Putamen (tissue), 1 donor: ENCODE data around the gene CYB5B.

Source experiments
- DNase-seq: peaks from one replicate; pipeline ENCODE4 v3.0.0-alpha.2; 2016; ENCODE audit warnings: low spot score

CYB5B gene

GRCh38 chr16:69485816-69486215 lies 61.4 kb downstream of the CYB5B start:
- DNase-seq = no peak

DNA sequence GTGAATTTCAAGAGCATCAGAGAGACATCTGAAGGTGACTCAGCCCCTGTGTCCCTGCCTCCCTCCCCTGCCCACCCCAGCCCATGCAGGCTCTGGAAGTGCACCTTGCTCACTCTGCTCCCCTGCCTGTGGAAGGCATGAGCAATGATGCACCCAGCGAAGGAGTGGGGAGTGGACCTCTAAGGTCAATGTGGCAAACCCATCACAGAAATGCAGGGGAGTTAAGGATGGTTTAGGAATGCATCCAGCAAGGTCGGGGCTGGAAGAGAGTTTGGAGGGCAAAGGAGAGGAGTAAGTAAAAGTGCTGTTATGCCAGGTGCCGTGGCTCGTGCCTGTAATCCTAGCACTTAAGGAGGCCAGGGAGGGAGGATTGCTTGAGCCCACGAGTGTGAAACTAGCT lies 61.9 kb downstream of the CYB5B start:
- no peak for DNase-seq

GRCh38 chr16:69486724-69487123 lies 62.3 kb downstream of the CYB5B start:
- DNase-seq = no peak

GRCh38 chr16:69490707-69491324 lies 66.4 kb downstream of the CYB5B start:
- no peak for DNase-seq

GRCh38 chr16:69494991-69495392 lies 70.6 kb downstream of the CYB5B start:
- DNase-seq = no peak

DNA sequence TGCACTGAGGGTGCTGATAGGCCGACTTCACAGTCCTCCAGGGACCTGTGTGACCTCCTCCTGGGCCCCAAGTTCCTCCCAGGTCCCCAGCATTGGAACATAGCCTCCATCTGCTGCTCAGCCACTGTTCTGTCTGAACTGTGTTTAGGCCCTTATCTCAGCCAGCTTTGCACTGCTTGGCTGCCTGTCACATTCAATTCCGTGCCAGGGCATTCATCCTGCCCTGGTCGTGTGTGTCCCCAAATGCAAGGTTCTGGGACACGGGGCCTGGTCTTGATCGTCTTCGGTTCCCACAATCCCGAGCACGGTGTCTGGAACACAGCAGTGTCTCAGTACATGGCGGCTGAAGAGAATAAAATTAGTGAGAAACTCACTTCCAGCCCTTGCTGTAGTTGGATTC lies 71.4 kb downstream of the CYB5B start:
- DNase-seq = no peak

DNA sequence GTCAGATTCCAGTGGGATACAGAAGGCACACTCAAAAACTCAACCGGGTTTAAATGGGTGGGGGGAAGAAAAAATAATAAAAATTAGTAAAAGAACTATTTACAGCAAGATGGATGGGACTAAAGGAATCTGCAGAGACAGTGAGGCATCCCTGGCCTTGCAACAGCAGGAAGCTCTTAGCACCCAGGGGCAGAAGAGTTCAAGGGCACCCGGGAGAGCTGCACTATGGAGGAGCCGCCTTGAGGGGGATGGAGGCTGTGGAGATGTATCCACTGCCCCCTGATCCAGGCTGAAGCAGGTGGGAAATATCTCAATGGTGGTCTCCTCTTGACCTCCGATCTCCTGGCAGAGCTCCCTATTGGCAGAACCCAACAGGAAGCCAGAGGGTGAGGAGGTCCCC lies 72.0 kb downstream of the CYB5B start:
- DNase-seq = no peak

- peak; percentile 44 for DNase-seq
Measured at GRCh38 chr16:69496896-69497295, 72.5 kb downstream of the CYB5B start.

DNA sequence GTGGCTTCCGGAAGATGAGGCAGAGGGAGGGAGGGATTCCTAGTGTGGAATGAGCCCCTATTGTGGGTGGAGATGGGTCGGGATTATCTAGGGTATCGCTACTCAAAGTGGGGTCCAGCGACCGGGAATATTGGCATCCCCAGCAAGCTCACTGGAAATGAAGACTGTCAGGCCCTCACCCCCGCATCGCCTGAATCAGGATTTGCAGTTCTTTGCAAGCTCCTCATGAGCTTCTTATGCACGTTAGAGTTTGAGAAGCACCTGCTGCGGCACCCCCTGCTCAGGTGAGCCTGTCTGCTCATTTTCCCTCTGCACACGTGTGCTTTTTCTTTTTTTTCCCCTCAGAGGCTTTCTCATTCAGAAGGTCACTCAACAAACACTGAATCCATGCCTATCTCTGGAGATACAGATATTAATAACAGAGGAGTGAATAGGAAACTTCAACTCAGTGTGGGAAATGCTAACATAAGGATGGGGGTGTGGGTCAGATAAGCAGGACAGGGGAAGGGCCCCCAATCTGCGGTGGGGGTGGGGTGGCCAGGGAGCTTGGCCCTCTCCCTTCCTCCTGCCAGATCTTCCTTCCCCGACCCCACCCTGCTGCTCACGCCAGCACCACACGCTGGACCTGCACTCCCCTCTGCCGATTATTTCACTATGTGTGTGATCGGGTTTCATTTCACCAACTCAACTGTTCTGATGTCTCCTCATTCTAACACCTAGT lies 73.6 kb downstream of the CYB5B start:
- DNase-seq = peak; percentile 7

GRCh38 chr16:69498926-69499325 lies 74.5 kb downstream of the CYB5B start:
- no peak for DNase-seq

DNA sequence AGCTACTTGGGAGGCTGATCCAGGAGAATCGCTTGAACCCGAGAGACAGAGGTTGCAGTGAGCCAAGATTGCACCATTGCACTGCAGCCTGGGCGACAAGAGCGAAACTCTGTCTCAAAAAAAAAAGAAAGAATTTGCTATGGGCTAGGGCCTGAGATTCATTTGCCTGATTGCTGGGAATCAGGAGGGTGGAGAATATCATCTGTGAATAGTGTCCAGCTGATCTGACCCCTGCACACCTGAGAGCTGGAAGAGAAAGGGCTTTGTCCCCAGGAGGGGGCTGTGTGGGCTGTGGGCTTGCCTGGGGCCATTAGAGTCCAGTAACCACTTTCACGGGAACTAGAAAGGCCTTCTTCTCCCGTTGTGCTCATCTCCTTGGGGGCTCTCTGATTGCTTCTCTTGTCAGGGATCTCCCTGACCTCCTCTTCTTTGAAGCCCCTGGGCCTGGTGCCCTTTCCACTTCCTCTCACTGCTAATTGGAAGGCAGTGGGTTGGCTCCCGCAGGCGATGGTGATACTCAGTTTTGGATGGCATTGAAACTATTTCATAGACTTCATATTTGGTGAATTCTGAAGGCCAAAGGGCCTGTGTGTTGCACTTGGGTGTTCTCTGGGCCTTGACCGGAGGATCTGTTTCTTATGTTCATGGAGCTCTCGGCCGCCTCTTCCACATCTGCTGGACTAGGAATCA lies 75.3 kb downstream of the CYB5B start:
- DNase-seq = no peak

DNA sequence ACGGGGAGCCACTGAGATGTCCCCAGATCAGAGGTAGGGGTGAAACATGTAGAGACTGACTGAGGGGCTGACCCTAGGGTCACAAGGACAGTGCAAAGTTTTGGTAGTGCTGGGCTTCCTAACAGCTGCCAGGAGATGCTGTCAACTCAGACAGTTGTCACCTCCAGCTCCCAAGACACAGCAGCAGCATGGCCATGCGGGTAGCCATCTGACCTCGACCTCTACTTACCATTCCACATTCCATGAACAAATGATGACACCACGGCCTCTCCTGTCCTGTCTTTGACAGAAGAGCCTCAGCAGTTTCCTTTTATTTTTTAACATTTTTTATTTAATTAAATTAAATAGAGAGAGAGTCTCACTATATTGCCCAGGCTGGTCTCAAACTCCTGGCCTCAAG lies 76.1 kb downstream of the CYB5B start:
- no peak for DNase-seq

- no peak for DNase-seq
Measured at GRCh38 chr16:69501956-69502745, 77.7 kb downstream of the CYB5B start.

GRCh38 chr16:69503244-69503643 lies 78.8 kb downstream of the CYB5B start:
- no peak for DNase-seq

DNA sequence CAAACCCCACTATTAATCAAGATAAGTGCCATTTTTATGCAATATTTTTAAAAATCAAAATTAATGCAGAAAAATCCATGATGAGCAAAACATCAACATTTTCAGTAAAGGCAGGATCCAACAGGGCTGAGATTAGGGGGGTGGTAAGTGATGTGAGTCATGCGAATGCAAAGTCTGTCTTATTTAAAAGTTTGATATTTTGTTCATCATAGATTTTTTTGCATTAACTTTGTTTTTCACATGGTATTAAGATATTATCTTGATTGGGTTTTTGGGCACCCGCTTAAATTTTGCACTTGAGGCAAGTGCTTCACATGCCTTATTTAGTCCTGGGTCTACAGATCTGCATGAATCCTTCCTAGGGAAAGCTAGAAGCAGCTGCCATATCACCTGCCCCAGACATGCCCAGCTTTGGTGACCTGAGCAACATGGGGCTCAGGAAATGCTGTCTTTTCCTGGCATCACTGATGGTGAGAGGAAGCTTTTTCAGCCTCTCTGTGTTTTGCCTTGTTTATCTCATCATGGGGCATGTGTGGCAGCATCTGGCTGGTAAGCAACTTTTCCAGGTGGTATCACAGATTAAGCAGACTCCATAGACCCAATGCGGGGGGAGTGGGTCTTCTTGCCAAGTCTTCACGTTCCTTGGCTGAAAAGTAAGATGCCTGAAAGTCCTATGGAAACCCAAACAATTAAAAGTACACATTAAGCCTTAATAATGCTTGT lies 83.8 kb downstream of the CYB5B start:
- no peak for DNase-seq

DNA sequence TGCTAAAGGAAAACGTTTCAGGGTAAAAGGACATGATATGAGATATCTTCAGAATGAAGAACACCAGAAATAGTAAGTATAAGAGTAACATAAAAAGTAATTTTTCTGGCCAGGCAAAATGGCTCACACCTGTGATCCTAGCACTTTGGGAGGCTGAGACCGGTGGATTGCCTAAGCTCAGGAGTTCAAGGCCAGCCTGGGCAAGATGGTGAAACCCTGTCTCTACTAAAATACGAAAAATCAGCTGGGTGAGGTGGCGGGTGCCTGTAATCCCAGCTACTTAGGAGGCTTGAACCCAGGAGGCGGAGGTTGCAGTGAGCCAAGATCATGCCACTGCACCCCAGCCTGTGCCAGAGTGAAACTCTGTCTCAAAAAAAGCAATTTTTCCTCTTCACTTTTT lies 84.7 kb downstream of the CYB5B start:
- DNase-seq = no peak

- DNase-seq = no peak
Measured at GRCh38 chr16:69511651-69512050, 87.2 kb downstream of the CYB5B start.

DNA sequence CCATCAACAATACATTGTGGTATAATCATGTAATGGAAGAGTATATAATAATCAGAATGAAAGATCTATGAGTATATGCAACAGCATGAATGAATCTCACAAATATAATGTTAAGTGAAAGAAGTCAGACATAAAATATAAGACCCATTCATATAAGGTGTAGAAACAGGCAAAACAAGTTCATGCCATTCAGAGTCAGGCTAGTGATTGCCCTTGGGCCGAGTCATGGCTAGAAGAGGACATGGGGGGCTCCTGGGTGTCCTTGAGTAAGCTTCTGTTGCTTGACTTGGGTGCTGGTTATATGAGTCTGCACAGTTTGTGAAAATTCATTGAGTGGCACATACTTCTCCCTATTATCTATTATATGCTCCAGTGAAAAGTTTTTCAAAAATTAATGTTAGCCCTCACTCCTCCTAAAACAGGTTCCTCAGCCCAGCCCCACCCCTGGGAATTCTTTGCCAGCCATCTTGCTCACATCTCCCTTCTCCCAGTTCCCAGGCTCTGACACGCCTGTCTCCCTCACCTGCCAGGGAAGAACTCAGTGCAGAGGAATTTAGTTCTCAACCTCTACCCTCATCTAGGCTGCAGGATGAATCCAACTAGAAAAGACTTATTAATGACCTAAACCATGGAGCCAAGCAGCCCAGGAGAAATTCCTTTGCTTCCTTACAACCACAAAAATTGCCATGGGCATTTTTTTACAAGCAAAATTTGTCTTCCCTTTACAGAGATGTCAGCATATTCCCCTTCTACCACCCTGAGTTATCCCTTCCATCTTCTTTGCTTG lies 89.0 kb downstream of the CYB5B start:
- no peak for DNase-seq

GRCh38 chr16:69514356-69514755 lies 89.9 kb downstream of the CYB5B start:
- no peak for DNase-seq
